Adrenal gland (tissue), 5 donors: ENCODE results near the gene ANKRD44.

Experiments used
- CTCF ChIP-seq, 6 experiments: fragments of 450-650 bp in 4 of 6; fragments of 200-600 bp in 2 of 6; sonication (generic) in 1 of 6; IDR thresholded peaks; 1 replicate in 5 of 6; 2 replicates in 1 of 6; pipeline versions ENCODE4 v1.5.1 to v1.8.0; 2016 to 2021; ENCODE audit warnings: antibody characterized with exemption in 6 of 6, mild to moderate bottlenecking in 2 of 6, moderate library complexity in 1 of 6
- POLR2A ChIP-seq, 2 donors: fragments of 450-650 bp; IDR thresholded peaks; one replicate each; pipeline ENCODE4 v1.6.1; 2017; ENCODE audit warnings: antibody characterized with exemption in 2 of 2, mild to moderate bottlenecking in 2 of 2, moderate library complexity in 1 of 2
- donor health status: DM: no; HTN: no; CAD: no.

- TF ChIP-seq CTCF (IDR thresholded peaks at IDR 0.05) (no peak), POLR2A (IDR thresholded peaks at IDR 0.05) (no peak)
Measured at GRCh38 chr2:197077336-197077735, 233.2 kb downstream of the ANKRD44 start.
